HepG2 (cell line): Measurements from ENCODE around the gene LAMA1. TPM values are rescaled to one million over a fixed set of nuclear protein-coding genes. Genes with fewer than 3 reads are reported as not detected.

ENCODE experiments used
- ATAC-seq: fragments of 200-7000 bp; cut with Tn5 transposase; 3 replicates; pipeline ENCODE4 v1.9.1; 2020; ENCODE audit warnings: mild to moderate bottlenecking, moderate library complexity
- BruUV-seq: library from RNA; stranded (reverse); fragments of 400-500 nt; replicated peaks from 2 replicates; lab custom pipeline; 2021; lab: Mats Ljungman, UMichigan
- CTCF ChIA-PET: fragments of 300-600 bp; formaldehyde crosslinking; extraction: SDS; loops from one replicate; lab custom pipeline; 2021; ENCODE audit warnings: low total read pairs, inconsistent platforms, low intra/inter-chr PET ratio; lab: Yijun Ruan, JAX
- POLR2A ChIA-PET: fragments of 350-600 bp; sonication (Branson Sonifier 250); formaldehyde crosslinking; loops from one replicate; lab custom pipeline; 2020; ENCODE audit warnings: antibody characterized with exemption, inconsistent platforms; lab: Yijun Ruan, JAX
- DNase-seq: peaks from one replicate; pipeline ENCODE4 v3.0.0-alpha.2; 2015; ENCODE audit warnings: low spot score
- FAIRE-seq: peaks from 3 replicates; lab custom pipeline; 2011; peaks lifted over from hg19 to GRCh38; lab: Jason Lieb, UNC
- H2AFZ ChIP-seq: one replicate; pipeline ENCODE4 v1.6.1; 2011; ENCODE audit warnings: low read length, inconsistent platforms
- H3K27ac ChIP-seq: fragments of 300-600 bp; 3 replicates; pipeline ENCODE4 v1.8.0; 2011; ENCODE audit warnings: mixed run types, mild to moderate bottlenecking, mixed read lengths, low read length, inconsistent platforms; ENCODE audit not compliant: insufficient read depth; ENCODE audit errors: extremely low read length
- H3K27me3 ChIP-seq, 2 experiments: fragments of 200-600 bp in 1 of 2; 2 replicates in 1 of 2; 3 replicates in 1 of 2; pipeline versions ENCODE4 v1.6.0 to v1.8.0; 2011; ENCODE audit warnings: low read length in 2 of 2, mild to moderate bottlenecking in 2 of 2, moderate library complexity in 2 of 2, inconsistent platforms in 1 of 2; ENCODE audit not compliant: insufficient read depth in 2 of 2, control insufficient read depth in 1 of 2
- H3K36me3 ChIP-seq, 2 experiments: fragments of 200-600 bp in 1 of 2; replicated peaks in 1 of 2; 2 replicates in 1 of 2; 3 replicates in 1 of 2; pipeline versions ENCODE4 v1.5.1 to v1.8.0; 2011; ENCODE audit warnings: low read length in 2 of 2, inconsistent platforms in 1 of 2; ENCODE audit not compliant: insufficient read depth in 2 of 2, control insufficient read depth in 1 of 2
- H3K4me1 ChIP-seq: 2 replicates; pipeline ENCODE4 v1.5.1; 2012; ENCODE audit warnings: low read length, inconsistent platforms; ENCODE audit not compliant: insufficient read depth
- H3K4me2 ChIP-seq: 2 replicates; pipeline ENCODE4 v1.6.0; 2011; ENCODE audit warnings: low read depth, low read length, inconsistent platforms
- H3K4me3 ChIP-seq, 3 experiments: fragments of 200-600 bp in 1 of 3; sonication (generic), shearing (Covaris generic) in 1 of 3; replicated peaks in 1 of 3; 2 replicates each; pipeline ENCODE4 v1.5.1; 2011 to 2016; ENCODE audit warnings: low read length in 3 of 3, inconsistent platforms in 2 of 3, low read depth in 2 of 3, mild to moderate bottlenecking in 2 of 3, control low read depth in 1 of 3, mixed read lengths in 1 of 3; ENCODE audit not compliant: insufficient read depth in 1 of 3
- H3K79me2 ChIP-seq: one replicate; pipeline ENCODE4 v1.6.1; 2011; ENCODE audit warnings: low read length, inconsistent platforms; ENCODE audit not compliant: insufficient read depth
- H3K9ac ChIP-seq: 2 replicates; pipeline ENCODE4 v1.6.0; 2011; ENCODE audit warnings: mild to moderate bottlenecking, low read depth, low read length, inconsistent platforms; ENCODE audit not compliant: insufficient read depth
- H3K9me3 ChIP-seq: 2 replicates; pipeline ENCODE4 v1.5.1; 2012; ENCODE audit warnings: mild to moderate bottlenecking, low read length
- H4K20me1 ChIP-seq: 2 replicates; pipeline ENCODE4 v1.6.0; 2011; ENCODE audit warnings: inconsistent platforms, mild to moderate bottlenecking, low read length, moderate library complexity; ENCODE audit not compliant: insufficient read depth
- ATM ChIP-seq: fragments of 450-650 bp; IDR thresholded peaks from 2 replicates; pipeline ENCODE4 v1.7.1; 2017; ENCODE audit warnings: mild to moderate bottlenecking, borderline replicate concordance
- CEBPG ChIP-seq: IDR thresholded peaks from 2 replicates; pipeline ENCODE4 v1.6.1; 2016
- CHD4 ChIP-seq: fragments of 200-600 bp; sonication (generic); IDR thresholded peaks from 2 replicates; pipeline ENCODE4 v1.7.0; 2017; ENCODE audit warnings: mild to moderate bottlenecking, low read length, borderline replicate concordance
- FOXA1 ChIP-seq, 2 experiments: fragments of 450-650 bp in 1 of 2; sonication (generic) in 1 of 2; formaldehyde crosslinking in 1 of 2; IDR thresholded peaks; 2 replicates each; pipeline versions ENCODE4 v1.4.0 to v1.6.1; 2016 to 2020; ENCODE audit warnings: missing genetic modification reagents in 1 of 2
- HOXA5 ChIP-seq: sonication (generic); formaldehyde crosslinking; IDR thresholded peaks from 2 replicates; pipeline ENCODE4 v1.4.0; 2020; ENCODE audit warnings: missing genetic modification reagents
- PHF5A ChIP-seq: IDR thresholded peaks from one replicate; pipeline ENCODE4 v1.6.1; 2018; ENCODE audit warnings: low read depth, missing genetic modification reagents; ENCODE audit not compliant: unreplicated experiment
- SMAD9 ChIP-seq: sonication (generic); formaldehyde crosslinking; IDR thresholded peaks from 2 replicates; pipeline ENCODE4 v1.5.1; 2020; ENCODE audit warnings: mild to moderate bottlenecking, missing genetic modification reagents
- YY1 ChIP-seq: IDR thresholded peaks from 2 replicates; pipeline ENCODE4 v1.6.1; 2011; ENCODE audit warnings: low read length, low read depth, moderate library complexity, mild to moderate bottlenecking; ENCODE audit not compliant: insufficient read depth, insufficient replicate concordance
- ZBTB8A ChIP-seq: sonication (generic); formaldehyde crosslinking; IDR thresholded peaks from 2 replicates; pipeline ENCODE4 v1.4.0; 2020; ENCODE audit warnings: mild to moderate bottlenecking, low read depth, missing genetic modification reagents, borderline replicate concordance
- ZFYVE20 ChIP-seq: sonication (generic); formaldehyde crosslinking; IDR thresholded peaks from 2 replicates; pipeline ENCODE4 v1.8.0; 2023; ENCODE audit warnings: low read depth, mild to moderate bottlenecking, moderate library complexity, missing genetic modification reagents, borderline replicate concordance
- ZNF180 ChIP-seq: sonication (generic); formaldehyde crosslinking; IDR thresholded peaks from 2 replicates; pipeline ENCODE4 v1.4.0; 2020; ENCODE audit warnings: low read depth, missing genetic modification reagents, borderline replicate concordance
- ZNF280B ChIP-seq: sonication (generic); formaldehyde crosslinking; IDR thresholded peaks from 2 replicates; pipeline ENCODE4 v1.5.0; 2020; ENCODE audit warnings: missing genetic modification reagents, mild to moderate bottlenecking, borderline replicate concordance
- ZNF451 ChIP-seq: sonication (generic); formaldehyde crosslinking; IDR thresholded peaks from 2 replicates; pipeline ENCODE4 v1.5.0; 2020; ENCODE audit warnings: mild to moderate bottlenecking, missing genetic modification reagents
- ZNF552 ChIP-seq: sonication (generic); formaldehyde crosslinking; IDR thresholded peaks from 2 replicates; pipeline ENCODE4 v1.9.0; 2022; ENCODE audit warnings: missing genetic modification reagents, mild to moderate bottlenecking, borderline replicate concordance
- ZNF768 ChIP-seq: sonication (generic); formaldehyde crosslinking; IDR thresholded peaks from 2 replicates; pipeline ENCODE4 v1.4.0; 2020; ENCODE audit warnings: missing genetic modification reagents
- ZNF83 ChIP-seq: sonication (generic); formaldehyde crosslinking; IDR thresholded peaks from 2 replicates; pipeline ENCODE4 v1.4.0; 2020; ENCODE audit warnings: missing genetic modification reagents, mild to moderate bottlenecking, borderline replicate concordance
- WGBS: methylation state at CpG from one replicate; pipeline ENCODE4 v1.1.6; 2017; ENCODE audit warnings: low lambda C conversion rate; 5-methylcytosine and 5-hydroxymethylcytosine counted together
- in situ Hi-C: cut with HindIII; loops from 2 replicates; pipeline ENCODE4 v1.10.0; 2017; ENCODE audit warnings: low pct_unique_long_range_greater_than_20kb; ENCODE audit not compliant: extremely low pct_ligation_motif_present
- intact Hi-C: fragments of 100-400 bp; cut with micrococcal nuclease; formaldehyde crosslinking; loops from one replicate; pipeline ENCODE4 v1.10.0; 2022; ENCODE audit not compliant: unreplicated experiment
- polyA plus RNA-seq, 8 experiments: library from polyadenylated mRNA; depleted of rRNA in 3 of 8; stranded (reverse) in 7 of 8; unstranded in 1 of 8; fragments of >200 nt; fragmentation: Illumina TruSeq in 4 of 8; extraction: Trizol in 4 of 8; gene quantifications; 2 replicates each; pipeline versions ENCODE4 v1.2.1 to v1.2.3, GENCODE V29; 2011 to 2016; ENCODE audit warnings: low read depth in 4 of 8, missing spikeins in 1 of 8, mixed read lengths in 1 of 8; ENCODE audit not compliant: insufficient read depth in 1 of 8
- total RNA-seq, 5 experiments: library from RNA; depleted of rRNA; stranded (reverse); fragments of >200 nt; fragmentation: Illumina TruSeq; extraction: Trizol; gene quantifications; 2 replicates each; pipeline ENCODE4 v1.2.3, GENCODE V29; 2016; ENCODE audit warnings: low read depth in 1 of 5
- TF ChIP-seq, protein P1 (sequence below): sonication (generic); formaldehyde crosslinking; IDR thresholded peaks from 2 replicates; pipeline ENCODE4 v1.8.1; 2023; ENCODE audit warnings: mild to moderate bottlenecking, missing genetic modification reagents

LAMA1 gene
- total and polyA plus RNA-seq, 2 of the 13 experiments (the other 11 are each of a cell fraction or from before 2014, with no cell fraction given): 0.05 to 0.44 TPM

DNA sequence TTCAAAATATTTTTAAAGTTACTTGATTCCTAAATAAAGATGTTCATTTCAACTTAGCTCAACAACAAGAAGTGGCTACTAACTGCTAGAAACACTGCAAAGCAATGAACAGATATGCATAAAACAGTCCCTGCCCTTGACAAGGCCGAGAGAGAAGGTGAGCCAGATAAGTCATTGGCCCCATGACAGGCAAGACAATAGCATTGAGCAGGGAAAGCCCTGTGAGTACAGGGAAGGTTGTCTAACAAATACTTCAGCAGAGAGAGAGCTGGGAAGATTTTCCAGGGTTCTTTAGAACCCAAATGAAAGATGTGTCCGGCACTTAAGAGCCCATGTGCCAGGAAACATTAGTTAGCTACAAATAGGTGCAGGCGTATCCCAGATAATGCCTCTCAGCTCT lies 4.7 kb downstream of the LAMA1 start:
- no peak for FAIRE-seq
- no TSS peak for BruUV-seq

More for the DNA sequence above, 4.7 kb downstream of the LAMA1 start:
- intact Hi-C loops: no loop called here
- in situ Hi-C loops: no loop called here
- H2AFZ ChIP-seq: no peak overlapping the region
- no peak overlapping the region for H3K9ac ChIP-seq
- H3K79me2 ChIP-seq: no peaks in the 10 kb centered on the region
- H3K27me3 ChIP-seq: peaks cover 5 to 19% of the 10 kb centered on the region in 2 experiments; a peak in 4 of 5 replicates
- no peak for TF ChIP-seq SMAD9 (CRISPR knock-in tag)
- no peak for TF ChIP-seq YY1
- TF ChIP-seq, protein P1, sequence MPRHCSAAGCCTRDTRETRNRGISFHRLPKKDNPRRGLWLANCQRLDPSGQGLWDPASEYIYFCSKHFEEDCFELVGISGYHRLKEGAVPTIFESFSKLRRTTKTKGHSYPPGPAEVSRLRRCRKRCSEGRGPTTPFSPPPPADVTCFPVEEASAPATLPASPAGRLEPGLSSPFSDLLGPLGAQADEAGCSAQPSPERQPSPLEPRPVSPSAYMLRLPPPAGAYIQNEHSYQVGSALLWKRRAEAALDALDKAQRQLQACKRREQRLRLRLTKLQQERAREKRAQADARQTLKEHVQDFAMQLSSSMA: no peak
- TF ChIP-seq ZBTB8A (CRISPR knock-in tag): no peak
- TF ChIP-seq ZNF83 (CRISPR knock-in tag): no peak
- no peak for TF ChIP-seq ZFYVE20 (CRISPR knock-in tag)
- TF ChIP-seq PHF5A (CRISPR knock-in tag): no peak
- no peak for TF ChIP-seq FOXA1 (IDR thresholded peaks at IDR 0.05)
- no peak for TF ChIP-seq FOXA1 (CRISPR knock-in tag; IDR thresholded peaks at IDR 0.05)
- TF ChIP-seq ZNF451: no peak
- no peak for TF ChIP-seq ZNF552 (CRISPR knock-in tag)
- TF ChIP-seq ZNF280B (CRISPR knock-in tag): no peak
- TF ChIP-seq ZNF768 (CRISPR knock-in tag): no peak
- TF ChIP-seq CHD4: no peak
- TF ChIP-seq ATM: no peak
- TF ChIP-seq ZNF180: no peak
- no peak for TF ChIP-seq CEBPG (CRISPR knock-in tag)
- TF ChIP-seq HOXA5 (CRISPR knock-in tag): no peak
- TF ChIP-seq, all 625 proteins: peak for 0
- DNase-seq (no peak), ATAC-seq (no peak)
- Histone ChIP-seq H3K27ac (no peak overlapping the region), H3K4me1 (peaks cover 8% of the 10 kb centered on the region; the same call in 1 of the 2 replicates), H3K4me3 (no peak overlapping the region), H3K9me3 (no peaks in the 10 kb centered on the region), H3K36me3 (no peaks in the 10 kb centered on the region), H4K20me1 (no peaks in the 10 kb centered on the region), H3K4me2 (no peak overlapping the region)
- ChIA-PET POLR2A (no interaction called here), CTCF (no interaction called here)
- 39% methylated on average over 3 of the region's 3 CpGs for WGBS
